Measurements from ENCODE around the gene RASD1. TPM values are rescaled to one million over a fixed set of nuclear protein-coding genes. Genes with fewer than 3 reads are reported as not detected.

RASD1 gene
- total RNA-seq, 4 donors from 2014 or later: 23.5 to 83.8 (median 61.3) TPM

- Histone ChIP-seq H3K4me3 (no peak overlapping the region), H3K27ac (no peak overlapping the region), H3K9me3 (no peaks in the 10 kb centered on the region), H3K4me1 (peaks cover 0 to 12% (median 7%) of the 10 kb centered on the region in 4 donors), H3K36me3 (no peaks in the 10 kb centered on the region), H3K27me3 (no peaks in the 10 kb centered on the region)
- TF ChIP-seq POLR2A (IDR thresholded peaks at IDR 0.05) (no peak), CTCF (IDR thresholded peaks at IDR 0.05) (no peak), POLR2AphosphoS5 (IDR thresholded peaks at IDR 0.05) (no peak), EP300 (IDR thresholded peaks at IDR 0.05; ENCODE audit: low read depth) (no peak)
- in situ Hi-C loops (cut with MboI; ENCODE audit: low pct_ligation_motif_present in 1 of 4, low pct_unique_long_range_greater_than_20kb in 1 of 4, low sequenced_read_pairs in 3 of 4) (loop anchor here in 2 of 4 donors (10.0 kb wide), 2 partner anchors 135 to 155 kb away; no protein-coding TSS in a partner anchor), intact Hi-C loops (cut with DNase I; ENCODE audit: low total_unique reads) (loop anchor here (10.0 kb wide), 1 partner anchor 125 kb away; no protein-coding TSS in a partner anchor)
- no peak for DNase-seq
- 84 to 94% methylated on average over 6 to 21 of the region's 21 CpGs for WGBS, 2 donors (ENCODE audit: low coverage in 1 of 2)
Measured at GRCh38 chr17:17509601-17510425, 13.6 kb upstream of the RASD1 start.

GRCh38 chr17:17508646-17509591, 12.7 kb upstream of the RASD1 start:
- Histone ChIP-seq H3K27me3 (no peaks in the 10 kb centered on the region), H3K36me3 (no peaks in the 10 kb centered on the region), H3K4me3 (no peak overlapping the region), H3K27ac (no peak overlapping the region), H3K4me1 (peaks cover 0 to 12% (median 7%) of the 10 kb centered on the region in 4 donors), H3K9me3 (no peaks in the 10 kb centered on the region)
- intact Hi-C loops (cut with DNase I; ENCODE audit: low total_unique reads) (no loop called here), in situ Hi-C loops (cut with MboI; ENCODE audit: low pct_ligation_motif_present in 1 of 4, low pct_unique_long_range_greater_than_20kb in 1 of 4, low sequenced_read_pairs in 3 of 4) (loop anchor here in 2 of 4 donors (10.0 kb wide), 2 partner anchors 136 to 154 kb away; no protein-coding TSS in a partner anchor)
- DNase-seq: no peak
- WGBS, 2 donors (ENCODE audit: low coverage in 1 of 2): 91 to 93% methylated on average over 9 to 33 of the region's 33 CpGs
- TF ChIP-seq EP300 (IDR thresholded peaks at IDR 0.05; ENCODE audit: low read depth): no peak
- no peak for TF ChIP-seq POLR2AphosphoS5 (IDR thresholded peaks at IDR 0.05)
- no peak for TF ChIP-seq CTCF (IDR thresholded peaks at IDR 0.05)
- TF ChIP-seq POLR2A (IDR thresholded peaks at IDR 0.05): no peak

- no peak overlapping the region for H3K4me3 ChIP-seq
- no peak for TF ChIP-seq EP300 (IDR thresholded peaks at IDR 0.05; ENCODE audit: low read depth)
- TF ChIP-seq CTCF (IDR thresholded peaks at IDR 0.05): no peak
- TF ChIP-seq POLR2AphosphoS5 (IDR thresholded peaks at IDR 0.05): no peak
- TF ChIP-seq POLR2A (IDR thresholded peaks at IDR 0.05): no peak
- in situ Hi-C loops (cut with MboI; ENCODE audit: low pct_ligation_motif_present in 1 of 4, low pct_unique_long_range_greater_than_20kb in 1 of 4, low sequenced_read_pairs in 3 of 4): loop anchor here in 2 of 4 donors (10.0 kb wide), 2 partner anchors 137 to 153 kb away; no protein-coding TSS in a partner anchor
- H3K27me3 ChIP-seq: no peaks in the 10 kb centered on the region
- intact Hi-C loops (cut with DNase I; ENCODE audit: low total_unique reads): no loop called here
- H3K27ac ChIP-seq: no peak overlapping the region
- peaks cover 0 to 12% (median 7%) of the 10 kb centered on the region in 4 donors for H3K4me1 ChIP-seq
- no peaks in the 10 kb centered on the region for H3K36me3 ChIP-seq
- WGBS, 2 donors (ENCODE audit: low coverage in 1 of 2): 83 to 87% methylated on average over 1 to 11 of the region's 11 CpGs
- no peaks in the 10 kb centered on the region for H3K9me3 ChIP-seq
- DNase-seq: no peak
Measured at GRCh38 chr17:17508019-17508535, 11.9 kb upstream of the RASD1 start.

Measured in transverse colon (tissue), 4 donors.